ENCODE data around the gene ARHGEF26.
A peak's percentile ranks its signal among the peaks of the same experiment; 100 is the strongest.
"Not testable (repeated sequence)": the region's sequence is repeated elsewhere in the genome, so short reads cannot be mapped to it uniquely, and the experiment has no call there.

Gene ARHGEF26, protein sequence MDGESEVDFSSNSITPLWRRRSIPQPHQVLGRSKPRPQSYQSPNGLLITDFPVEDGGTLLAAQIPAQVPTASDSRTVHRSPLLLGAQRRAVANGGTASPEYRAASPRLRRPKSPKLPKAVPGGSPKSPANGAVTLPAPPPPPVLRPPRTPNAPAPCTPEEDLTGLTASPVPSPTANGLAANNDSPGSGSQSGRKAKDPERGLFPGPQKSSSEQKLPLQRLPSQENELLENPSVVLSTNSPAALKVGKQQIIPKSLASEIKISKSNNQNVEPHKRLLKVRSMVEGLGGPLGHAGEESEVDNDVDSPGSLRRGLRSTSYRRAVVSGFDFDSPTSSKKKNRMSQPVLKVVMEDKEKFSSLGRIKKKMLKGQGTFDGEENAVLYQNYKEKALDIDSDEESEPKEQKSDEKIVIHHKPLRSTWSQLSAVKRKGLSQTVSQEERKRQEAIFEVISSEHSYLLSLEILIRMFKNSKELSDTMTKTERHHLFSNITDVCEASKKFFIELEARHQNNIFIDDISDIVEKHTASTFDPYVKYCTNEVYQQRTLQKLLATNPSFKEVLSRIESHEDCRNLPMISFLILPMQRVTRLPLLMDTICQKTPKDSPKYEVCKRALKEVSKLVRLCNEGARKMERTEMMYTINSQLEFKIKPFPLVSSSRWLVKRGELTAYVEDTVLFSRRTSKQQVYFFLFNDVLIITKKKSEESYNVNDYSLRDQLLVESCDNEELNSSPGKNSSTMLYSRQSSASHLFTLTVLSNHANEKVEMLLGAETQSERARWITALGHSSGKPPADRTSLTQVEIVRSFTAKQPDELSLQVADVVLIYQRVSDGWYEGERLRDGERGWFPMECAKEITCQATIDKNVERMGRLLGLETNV

GRCh38 chr3:154120961-154121700 is at the start of gene ARHGEF26:
ARHGEF26 (plus strand) TSS chr3:154121390; CDS start chr3:154121993, 603 bp downstream.
- Mint-ChIP-seq H3K4me1 (peaks cover 25% of the 10 kb centered on the region), H3K9me3 (no peaks in the 10 kb centered on the region), H3K4me3 (peak within 1 kb of the TSS; percentile 65), H3K27me3 (peaks cover 66% of the 10 kb centered on the region), H3K27ac (no peak within 1 kb of the TSS), H3K36me3 (no peaks in the 10 kb centered on the region)
- peak; percentile 66 for ATAC-seq

GRCh38 chr3:154074966-154075365 is 46.2 kb upstream of the ARHGEF26 start:
- no peak overlapping the region for H3K27ac Mint-ChIP-seq
- no peak overlapping the region for H3K4me3 Mint-ChIP-seq
- H3K27me3 Mint-ChIP-seq, result no peaks in the 10 kb centered on the region
- H3K36me3 Mint-ChIP-seq, result no peaks in the 10 kb centered on the region
- no peaks in the 10 kb centered on the region for H3K4me1 Mint-ChIP-seq
- no peaks in the 10 kb centered on the region for H3K9me3 Mint-ChIP-seq
- ATAC-seq, result no peak

DNA sequence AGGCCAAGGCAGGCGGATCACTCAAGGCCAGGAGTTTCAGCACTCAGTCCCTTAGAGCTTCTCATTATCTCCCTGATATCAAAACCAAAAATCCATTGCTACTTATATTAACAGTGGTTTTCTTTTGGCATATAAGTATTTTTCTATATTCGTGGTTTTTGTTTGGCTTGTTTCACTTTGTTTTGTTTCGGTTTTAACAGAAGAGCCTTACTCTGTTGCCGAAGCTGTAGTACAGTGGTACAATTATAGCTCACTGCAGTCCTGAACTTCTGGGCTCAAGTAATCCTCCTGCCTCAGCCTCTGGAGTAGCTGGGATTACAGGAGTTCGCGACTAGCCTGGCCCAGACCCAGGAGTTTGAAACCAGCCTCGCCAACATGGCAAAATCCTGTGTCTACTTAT is 42.5 kb upstream of the ARHGEF26 start:
- Mint-ChIP-seq H3K36me3 (no peaks in the 10 kb centered on the region), H3K9me3 (peaks cover 3% of the 10 kb centered on the region), H3K27ac (no peak overlapping the region), H3K4me3 (no peak overlapping the region), H3K27me3 (no peaks in the 10 kb centered on the region), H3K4me1 (no peaks in the 10 kb centered on the region)
- ATAC-seq, result no peak

DNA sequence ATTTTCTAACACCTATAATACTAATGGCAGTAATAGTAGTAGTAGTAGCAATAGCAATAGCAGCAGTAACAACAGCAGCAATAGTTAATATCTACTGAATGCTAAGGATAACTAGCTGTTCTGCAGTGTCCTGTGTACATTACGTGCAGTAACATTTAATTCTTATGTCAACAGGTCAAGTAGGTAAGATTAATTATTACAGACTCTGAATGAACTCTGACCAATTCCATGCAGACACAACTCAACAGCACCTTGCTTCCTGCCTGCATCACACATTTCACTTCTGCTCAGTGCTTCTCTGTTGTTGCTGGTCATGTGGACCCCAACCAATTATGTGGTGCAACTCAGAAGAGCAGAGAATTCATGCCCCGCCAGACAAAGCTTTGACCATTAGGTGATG is 39.9 kb upstream of the ARHGEF26 start:
- no peaks in the 10 kb centered on the region for H3K27me3 Mint-ChIP-seq
- H3K4me3 Mint-ChIP-seq, result no peak overlapping the region
- no peak overlapping the region for H3K27ac Mint-ChIP-seq
- no peak for ATAC-seq
- H3K36me3 Mint-ChIP-seq, result no peaks in the 10 kb centered on the region
- H3K4me1 Mint-ChIP-seq, result no peaks in the 10 kb centered on the region
- H3K9me3 Mint-ChIP-seq, result peaks cover 3% of the 10 kb centered on the region

DNA sequence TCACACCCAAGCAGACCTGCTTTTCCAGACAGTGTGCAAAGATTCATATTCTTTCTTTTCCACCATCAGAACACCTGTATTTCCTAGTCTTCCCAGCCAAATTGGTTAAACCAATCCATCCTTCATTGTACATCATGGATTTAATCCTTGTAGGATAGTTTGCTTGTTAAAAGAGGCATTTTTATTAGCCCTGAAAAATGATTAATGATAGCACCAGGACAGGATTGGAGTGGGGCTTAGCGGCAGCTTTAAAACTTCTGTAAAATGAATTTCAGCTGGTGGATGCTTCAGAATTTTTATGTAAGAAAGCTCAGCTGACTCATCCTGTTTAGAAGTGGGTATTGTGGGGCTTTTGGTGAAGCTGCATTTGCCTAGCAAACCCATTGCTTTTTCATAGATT is 36.1 kb upstream of the ARHGEF26 start:
- Mint-ChIP-seq H3K27ac (no peak overlapping the region), H3K4me1 (no peaks in the 10 kb centered on the region), H3K9me3 (peaks cover 3% of the 10 kb centered on the region), H3K4me3 (no peak overlapping the region), H3K36me3 (no peaks in the 10 kb centered on the region), H3K27me3 (peaks cover 6% of the 10 kb centered on the region)
- no peak for ATAC-seq

DNA sequence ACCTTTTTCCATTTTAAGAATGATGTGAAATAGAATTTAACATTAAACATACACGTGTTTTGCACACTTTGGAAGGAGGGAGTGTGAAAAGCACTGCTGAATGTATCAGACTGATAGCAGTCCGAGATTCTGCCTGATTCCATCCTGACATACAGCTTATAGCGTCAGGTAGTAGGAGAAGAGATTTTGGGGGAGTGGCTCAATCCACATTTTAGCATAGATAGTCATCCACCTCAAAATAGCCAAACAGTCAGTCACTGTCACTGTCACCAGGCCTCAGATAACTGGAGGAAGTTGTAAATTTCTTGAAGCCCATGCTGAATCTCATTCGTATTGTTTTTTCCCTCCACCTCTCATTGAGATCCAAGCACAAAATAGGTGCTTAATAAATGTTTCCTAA is 35.4 kb upstream of the ARHGEF26 start:
- H3K27me3 Mint-ChIP-seq, result peaks cover 6% of the 10 kb centered on the region
- ATAC-seq, result no peak
- no peak overlapping the region for H3K27ac Mint-ChIP-seq
- no peaks in the 10 kb centered on the region for H3K4me1 Mint-ChIP-seq
- no peak overlapping the region for H3K4me3 Mint-ChIP-seq
- H3K9me3 Mint-ChIP-seq, result peaks cover 3% of the 10 kb centered on the region
- H3K36me3 Mint-ChIP-seq, result no peaks in the 10 kb centered on the region

- peaks cover 3% of the 10 kb centered on the region for H3K9me3 Mint-ChIP-seq
- no peak overlapping the region for H3K27ac Mint-ChIP-seq
- H3K4me1 Mint-ChIP-seq, result no peaks in the 10 kb centered on the region
- no peak for ATAC-seq
- no peak overlapping the region for H3K4me3 Mint-ChIP-seq
- no peaks in the 10 kb centered on the region for H3K36me3 Mint-ChIP-seq
- peaks cover 6% of the 10 kb centered on the region for H3K27me3 Mint-ChIP-seq
Observed at GRCh38 chr3:154086286-154086685, 34.9 kb upstream of the ARHGEF26 start.

DNA sequence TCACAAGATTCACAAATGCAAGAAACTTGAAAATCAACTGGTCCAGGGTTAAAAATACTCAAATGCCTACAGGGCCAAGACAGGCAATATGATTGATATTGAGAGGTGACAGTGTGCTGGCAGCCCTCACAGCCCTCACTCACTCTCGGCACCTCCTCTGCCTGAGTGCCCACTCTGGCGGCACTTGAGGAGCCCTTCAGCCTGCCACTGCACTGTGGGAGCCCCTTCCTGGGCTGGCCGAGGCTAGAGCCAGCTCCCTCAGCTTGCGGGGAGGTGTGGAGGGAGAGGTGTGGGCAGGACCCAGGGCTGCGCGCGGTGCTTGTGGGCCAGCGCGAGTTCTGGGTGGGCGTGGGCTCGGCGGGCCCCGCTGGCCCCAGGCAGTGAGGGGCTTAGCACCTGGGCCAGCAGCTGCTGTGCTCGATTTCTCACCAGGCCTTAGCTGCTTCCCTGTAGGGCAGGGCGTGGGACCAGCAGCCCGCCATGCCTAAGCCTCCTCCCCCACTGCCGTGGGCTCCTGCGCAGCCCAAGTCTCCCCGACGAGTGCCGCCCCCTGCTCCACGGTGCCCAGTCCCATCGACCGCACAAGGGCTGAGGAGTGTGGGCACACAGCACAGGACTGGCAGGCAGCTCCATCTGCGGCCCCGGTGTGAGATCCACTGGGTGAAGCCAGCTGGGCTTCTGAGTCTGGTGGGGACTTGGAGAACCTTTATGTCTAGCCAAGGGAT is 33.3 kb upstream of the ARHGEF26 start:
- not testable (repeated sequence) for H3K27me3 Mint-ChIP-seq, H3K4me3 Mint-ChIP-seq, H3K9me3 Mint-ChIP-seq, H3K36me3 Mint-ChIP-seq, ATAC-seq, H3K4me1 Mint-ChIP-seq, H3K27ac Mint-ChIP-seq

DNA sequence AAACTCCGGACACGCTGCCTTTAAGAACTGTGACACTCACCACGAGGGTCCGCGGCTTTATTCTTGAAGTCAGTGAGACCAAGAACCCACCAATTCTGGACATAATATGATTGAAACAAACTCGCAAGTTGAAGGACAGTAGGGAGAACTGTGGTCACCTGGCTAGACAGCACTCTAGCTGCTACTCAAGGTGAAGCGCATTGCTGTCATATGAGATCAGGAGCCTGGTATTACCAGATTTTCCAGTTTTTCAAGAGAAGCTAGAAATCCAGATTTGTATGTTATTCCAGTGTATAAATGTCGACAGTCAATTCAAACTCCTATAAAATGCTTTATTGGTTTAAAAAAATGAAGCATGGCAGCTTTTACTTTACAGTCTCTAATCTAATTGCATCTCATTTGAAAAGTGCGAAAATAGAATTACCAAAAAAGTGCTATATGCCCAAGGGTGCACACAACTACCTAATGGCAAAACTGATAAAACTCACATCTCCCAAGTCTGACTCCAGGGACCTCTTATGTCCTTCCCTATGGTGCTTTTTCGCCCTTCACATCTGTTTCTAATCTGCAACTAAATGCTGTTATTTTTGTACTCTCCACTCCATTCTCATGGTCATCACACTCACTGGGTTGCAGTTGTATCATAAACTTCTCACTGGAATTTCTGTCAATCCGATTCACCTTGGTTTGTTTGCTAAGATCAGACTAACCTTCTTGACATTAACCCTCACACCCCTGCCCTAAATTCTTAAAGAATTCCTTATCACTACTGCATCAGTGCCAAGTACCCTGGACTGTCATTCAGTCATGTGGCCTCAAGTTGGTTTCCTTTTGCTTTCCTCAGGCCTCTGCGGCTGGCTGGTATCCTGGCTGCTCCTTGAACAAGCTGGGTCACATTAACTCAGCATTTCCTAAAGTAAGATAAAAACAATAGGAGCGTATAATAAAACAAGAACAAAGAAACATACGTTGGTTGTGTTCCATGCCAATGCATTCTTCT is 31.5 kb upstream of the ARHGEF26 start:
- H3K27ac Mint-ChIP-seq, result no peak overlapping the region
- peaks cover 6% of the 10 kb centered on the region for H3K27me3 Mint-ChIP-seq
- no peak overlapping the region for H3K4me3 Mint-ChIP-seq
- H3K36me3 Mint-ChIP-seq, result no peaks in the 10 kb centered on the region
- H3K4me1 Mint-ChIP-seq, result no peaks in the 10 kb centered on the region
- no peaks in the 10 kb centered on the region for H3K9me3 Mint-ChIP-seq
- ATAC-seq, result no peak

DNA sequence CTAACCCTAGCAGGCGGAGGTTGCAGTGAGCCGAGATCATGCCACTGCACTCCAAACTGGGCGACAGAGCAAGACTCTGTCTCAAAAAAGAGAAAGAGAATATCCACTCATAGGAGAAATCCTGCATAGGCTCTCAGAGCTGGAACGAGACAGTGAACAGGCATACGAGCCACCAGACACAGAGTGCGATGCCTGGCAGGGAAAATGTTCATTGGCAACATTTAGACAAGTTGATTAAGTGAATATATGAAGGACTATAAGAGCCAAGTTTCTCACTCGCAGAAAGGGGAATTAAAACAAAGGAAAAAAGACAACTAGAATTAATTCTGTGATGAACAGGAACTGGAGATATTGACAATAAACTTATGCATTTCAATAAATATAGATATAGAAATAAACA is 27.1 kb upstream of the ARHGEF26 start:
- H3K4me1 Mint-ChIP-seq, result no peaks in the 10 kb centered on the region
- H3K27ac Mint-ChIP-seq, result no peak overlapping the region
- no peak for ATAC-seq

DNA sequence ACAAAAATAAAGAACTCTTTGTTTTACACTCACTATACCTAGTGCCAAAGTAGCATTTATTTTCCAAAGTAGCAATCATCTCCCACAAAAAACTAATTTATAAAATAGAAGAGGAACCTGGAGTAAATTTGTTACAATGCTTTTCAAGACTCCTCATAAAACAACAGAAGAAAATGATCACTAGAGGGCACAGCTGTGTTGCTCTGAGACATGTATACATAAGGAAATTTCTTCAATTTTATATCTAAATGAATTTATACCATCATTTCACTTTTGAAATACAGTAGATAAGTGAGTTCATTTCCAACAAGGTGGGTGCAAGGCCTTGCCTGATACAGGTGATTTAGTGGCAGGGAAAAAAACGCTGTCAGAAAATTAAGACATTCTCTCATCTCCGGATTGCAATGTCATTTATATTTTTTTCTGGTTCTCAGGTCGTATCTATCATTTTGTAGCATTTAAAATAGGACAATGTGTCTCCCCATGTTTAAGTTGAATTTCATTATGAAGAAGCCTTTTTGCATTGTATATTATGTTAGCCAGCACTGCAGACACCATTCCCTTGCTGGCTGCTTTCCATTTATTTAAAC is 25.3 kb upstream of the ARHGEF26 start:
- Mint-ChIP-seq H3K27ac (no peak overlapping the region), H3K4me1 (no peaks in the 10 kb centered on the region), H3K36me3 (no peaks in the 10 kb centered on the region), H3K9me3 (no peaks in the 10 kb centered on the region), H3K27me3 (no peaks in the 10 kb centered on the region), H3K4me3 (no peak overlapping the region)
- no peak for ATAC-seq

More for the DNA sequence above, 27.1 kb upstream of the ARHGEF26 start:
- Mint-ChIP-seq H3K36me3 (no peaks in the 10 kb centered on the region), H3K9me3 (no peaks in the 10 kb centered on the region), H3K4me3 (no peak overlapping the region), H3K27me3 (no peaks in the 10 kb centered on the region)

- Mint-ChIP-seq H3K27me3 (no peaks in the 10 kb centered on the region), H3K27ac (no peak overlapping the region), H3K36me3 (no peaks in the 10 kb centered on the region), H3K9me3 (no peaks in the 10 kb centered on the region), H3K4me1 (no peaks in the 10 kb centered on the region), H3K4me3 (no peak overlapping the region)
- no peak for ATAC-seq
Observed at GRCh38 chr3:154098376-154098775, 22.8 kb upstream of the ARHGEF26 start.

- no peak overlapping the region for H3K27ac Mint-ChIP-seq
- no peaks in the 10 kb centered on the region for H3K4me1 Mint-ChIP-seq
- no peaks in the 10 kb centered on the region for H3K27me3 Mint-ChIP-seq
- no peaks in the 10 kb centered on the region for H3K36me3 Mint-ChIP-seq
- H3K4me3 Mint-ChIP-seq, result no peak overlapping the region
- ATAC-seq, result no peak
- no peaks in the 10 kb centered on the region for H3K9me3 Mint-ChIP-seq
Observed at GRCh38 chr3:154100556-154100955, 20.6 kb upstream of the ARHGEF26 start.
